GM12891 (cell line): Measurements from ENCODE around the gene KRT20.
"Not testable (repeated sequence)": the region's sequence is repeated elsewhere in the genome, so short reads cannot be mapped to it uniquely, and the experiment has no call there.

Source experiments
- DNase-seq: peaks from one replicate; pipeline ENCODE4 v3.0.0; 2011; ENCODE audit warnings: low spot score; ENCODE audit not compliant: insufficient read length
- FAIRE-seq: peaks from 2 replicates; lab custom pipeline; 2011; peaks lifted over from hg19 to GRCh38; lab: Jason Lieb, UNC
- PAX5 ChIP-seq: IDR thresholded peaks from 2 replicates; pipeline ENCODE4 v1.6.1; 2011; ENCODE audit warnings: low read length, moderate library complexity, mild to moderate bottlenecking; ENCODE audit not compliant: insufficient read depth, severe bottlenecking
- POLR2A ChIP-seq: IDR thresholded peaks from 2 replicates; pipeline ENCODE4 v1.6.1; 2011; ENCODE audit warnings: low read depth, low read length, control low read depth
- POLR2AphosphoS5 ChIP-seq: IDR thresholded peaks from 2 replicates; pipeline ENCODE4 v1.6.1; 2011; ENCODE audit warnings: low read depth, low read length, control low read depth
- POU2F2 ChIP-seq: IDR thresholded peaks from 2 replicates; pipeline ENCODE4 v1.6.1; 2011; ENCODE audit warnings: low read depth, mild to moderate bottlenecking, control low read depth, low read length, moderate library complexity
- SPI1 ChIP-seq: IDR thresholded peaks from 2 replicates; pipeline ENCODE4 v1.6.1; 2011; ENCODE audit warnings: low read depth, low read length, control low read depth
- TAF1 ChIP-seq: IDR thresholded peaks from 2 replicates; pipeline ENCODE4 v1.6.1; 2011; ENCODE audit warnings: low read depth, low read length, control low read depth

Gene KRT20

GRCh38 chr17:40873255-40873654, 11.8 kb downstream of the KRT20 start:
- DNase-seq (no peak), FAIRE-seq (no peak)
- no peak for TF ChIP-seq SPI1
- TF ChIP-seq TAF1, result no peak
- no peak for TF ChIP-seq POLR2A
- no peak for TF ChIP-seq POLR2AphosphoS5

- FAIRE-seq (no peak), DNase-seq (no peak)
- TF ChIP-seq SPI1 (no peak), POLR2AphosphoS5 (no peak), PAX5 (no peak)
Measured at GRCh38 chr17:40872416-40872815, 12.6 kb downstream of the KRT20 start.

GRCh38 chr17:40871316-40871715, 13.7 kb downstream of the KRT20 start:
- DNase-seq, result no peak
- TF ChIP-seq PAX5 (no peak), TAF1 (no peak), SPI1 (no peak), POLR2AphosphoS5 (no peak), POU2F2 (no peak), POLR2A (no peak)
- no peak for FAIRE-seq

- DNase-seq, result no peak
- no peak for FAIRE-seq
Measured at GRCh38 chr17:40870136-40870535, 14.9 kb downstream of the KRT20 start.

GRCh38 chr17:40866838-40867237, 18.2 kb downstream of the KRT20 start, which contains the start of gene KRT12:
TSS of gene KRT12 (minus strand) at chr17:40867223. CDS start at chr17:40867186, 37 bp downstream.
- FAIRE-seq, result no peak
- TF ChIP-seq TAF1 (no peak), SPI1 (no peak), POU2F2 (no peak), PAX5 (no peak), POLR2A (no peak), POLR2AphosphoS5 (no peak)
- no peak for DNase-seq

More at GRCh38 chr17:40870136-40870535, 14.9 kb downstream of the KRT20 start:
- TF ChIP-seq TAF1 (no peak), POU2F2 (no peak), SPI1 (no peak), POLR2A (no peak), POLR2AphosphoS5 (no peak), PAX5 (no peak)

GRCh38 chr17:40864661-40865390, 20.2 kb downstream of the KRT20 start:
- TF ChIP-seq POLR2A (no peak), POLR2AphosphoS5 (no peak), PAX5 (no peak), POU2F2 (no peak), TAF1 (no peak), SPI1 (no peak)
- no peak for DNase-seq
- no peak for FAIRE-seq

- DNase-seq, result peak; percentile 5
- TF ChIP-seq PAX5, result no peak
- TF ChIP-seq POLR2AphosphoS5, result no peak
- no peak for TF ChIP-seq SPI1
- no peak for TF ChIP-seq POU2F2
- TF ChIP-seq TAF1, result no peak
- no peak for TF ChIP-seq POLR2A
- no peak for FAIRE-seq
Measured at GRCh38 chr17:40862985-40863733, 21.9 kb downstream of the KRT20 start.

- DNase-seq, result no peak
- no peak for FAIRE-seq
- no peak for TF ChIP-seq TAF1
- TF ChIP-seq POLR2A, result no peak
- no peak for TF ChIP-seq POLR2AphosphoS5
- no peak for TF ChIP-seq SPI1
- TF ChIP-seq POU2F2, result no peak
- no peak for TF ChIP-seq PAX5
Measured at GRCh38 chr17:40859536-40859935, 25.5 kb downstream of the KRT20 start.

- not testable (repeated sequence) for FAIRE-seq
Measured at GRCh38 chr17:40858667-40859066, 26.4 kb downstream of the KRT20 start.

GRCh38 chr17:40857535-40857934, 27.5 kb downstream of the KRT20 start:
- TF ChIP-seq SPI1 (no peak), POU2F2 (no peak), TAF1 (no peak), POLR2AphosphoS5 (no peak), POLR2A (no peak), PAX5 (no peak)
- FAIRE-seq (no peak), DNase-seq (no peak)

More at GRCh38 chr17:40858667-40859066, 26.4 kb downstream of the KRT20 start:
- not testable (repeated sequence) for DNase-seq
